LNCAP (cell line): Measurements from ENCODE around the gene MYO9B.
A peak's percentile ranks its signal among the peaks of the same experiment; 100 is the strongest.

Source experiments
- CTCF ChIP-seq: fragments of 450-650 bp; IDR thresholded peaks from 2 replicates; pipeline ENCODE4 v1.5.1; 2017; ENCODE audit warnings: mild to moderate bottlenecking

Gene MYO9B

GRCh38 chr19:17052439-17052838, 23.1 kb upstream of the MYO9B start:
- TF ChIP-seq CTCF, result peak; percentile 66

GRCh38 chr19:17054746-17055145, 20.8 kb upstream of the MYO9B start:
- TF ChIP-seq CTCF, result no peak

- TF ChIP-seq CTCF, result no peak
Observed at GRCh38 chr19:17055636-17056035, 19.9 kb upstream of the MYO9B start.

- no peak for TF ChIP-seq CTCF
Observed at GRCh38 chr19:17058236-17058635, 17.3 kb upstream of the MYO9B start.

GRCh38 chr19:17060802-17061201, 14.8 kb upstream of the MYO9B start:
- TF ChIP-seq CTCF, result no peak

- TF ChIP-seq CTCF, result no peak
Observed at GRCh38 chr19:17061205-17061604, 14.4 kb upstream of the MYO9B start.

DNA sequence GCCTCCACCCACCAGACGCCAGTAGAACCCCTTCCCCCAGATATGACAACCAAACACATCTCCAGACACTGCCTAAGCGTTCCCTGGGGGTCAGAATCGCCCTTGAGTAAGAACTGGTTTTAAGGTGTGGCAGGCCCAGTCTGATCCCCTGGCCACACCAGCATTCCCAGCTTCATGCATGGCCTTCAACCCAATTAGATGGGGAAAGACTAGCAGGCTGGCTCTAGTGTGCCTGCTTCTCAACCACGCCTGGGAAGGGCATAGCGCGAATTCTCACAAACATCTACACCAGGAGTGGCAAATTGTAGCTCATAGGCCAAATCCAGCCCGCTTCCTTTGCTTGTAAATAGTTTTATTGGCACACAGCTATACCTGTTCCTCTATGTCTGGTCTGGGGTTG, 13.9 kb upstream of the MYO9B start:
- TF ChIP-seq CTCF, result no peak

- no peak for TF ChIP-seq CTCF
Observed at GRCh38 chr19:17063428-17063827, 12.1 kb upstream of the MYO9B start.
